Measurements from ENCODE around the gene GHR.

DNA sequence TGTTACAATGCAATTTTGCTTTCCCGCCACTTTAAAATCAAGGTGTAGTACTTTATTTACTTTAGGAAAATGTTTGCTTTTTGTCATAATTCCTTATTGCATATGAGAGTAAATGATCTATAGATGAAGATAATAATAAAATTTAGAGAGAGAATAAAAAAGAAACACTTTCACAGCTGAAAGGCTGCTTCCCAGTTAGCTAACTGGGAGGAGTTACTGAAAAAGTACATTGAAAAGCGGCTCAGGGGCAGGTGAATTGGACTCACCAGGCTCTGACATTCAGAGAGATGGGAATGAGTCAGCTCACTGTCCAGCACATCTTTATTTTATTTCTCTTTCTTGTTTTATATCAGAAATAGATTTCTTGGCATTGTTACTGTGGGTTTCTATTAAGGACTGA lies 201.7 kb downstream of the GHR start:
- TF ChIP-seq, protein P1, sequence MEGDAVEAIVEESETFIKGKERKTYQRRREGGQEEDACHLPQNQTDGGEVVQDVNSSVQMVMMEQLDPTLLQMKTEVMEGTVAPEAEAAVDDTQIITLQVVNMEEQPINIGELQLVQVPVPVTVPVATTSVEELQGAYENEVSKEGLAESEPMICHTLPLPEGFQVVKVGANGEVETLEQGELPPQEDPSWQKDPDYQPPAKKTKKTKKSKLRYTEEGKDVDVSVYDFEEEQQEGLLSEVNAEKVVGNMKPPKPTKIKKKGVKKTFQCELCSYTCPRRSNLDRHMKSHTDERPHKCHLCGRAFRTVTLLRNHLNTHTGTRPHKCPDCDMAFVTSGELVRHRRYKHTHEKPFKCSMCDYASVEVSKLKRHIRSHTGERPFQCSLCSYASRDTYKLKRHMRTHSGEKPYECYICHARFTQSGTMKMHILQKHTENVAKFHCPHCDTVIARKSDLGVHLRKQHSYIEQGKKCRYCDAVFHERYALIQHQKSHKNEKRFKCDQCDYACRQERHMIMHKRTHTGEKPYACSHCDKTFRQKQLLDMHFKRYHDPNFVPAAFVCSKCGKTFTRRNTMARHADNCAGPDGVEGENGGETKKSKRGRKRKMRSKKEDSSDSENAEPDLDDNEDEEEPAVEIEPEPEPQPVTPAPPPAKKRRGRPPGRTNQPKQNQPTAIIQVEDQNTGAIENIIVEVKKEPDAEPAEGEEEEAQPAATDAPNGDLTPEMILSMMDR (IDR thresholded peaks at IDR 0.05): no peak
- TF ChIP-seq POLR2AphosphoS5 (IDR thresholded peaks at IDR 0.05) (no peak), POLR2A (IDR thresholded peaks at IDR 0.05) (no peak)
